SKM-1 treated with dmso at 0.1 percent for 144 hours (cell line): Measurements from ENCODE around the gene MYCBPAP.
A peak's percentile ranks its signal among the peaks of the same experiment; 100 is the strongest.

Experiments used
- DNase-seq: peaks from one replicate; lab custom pipeline; 2025; ENCODE audit not compliant: unreplicated experiment; lab: John Stamatoyannopoulos, UW

The MYCBPAP gene

GRCh38 chr17:50517011-50517410 lies 8.8 kb downstream of the MYCBPAP start:
- DNase-seq: no peak

- DNase-seq: no peak
Measured at GRCh38 chr17:50517504-50518383, 9.5 kb downstream of the MYCBPAP start.

GRCh38 chr17:50518384-50519023 lies 10.3 kb downstream of the MYCBPAP start:
- no peak for DNase-seq

- no peak for DNase-seq
Measured at GRCh38 chr17:50519141-50519834, 11.0 kb downstream of the MYCBPAP start.

- no peak for DNase-seq
Measured at GRCh38 chr17:50520483-50520882, 12.2 kb downstream of the MYCBPAP start.

- no peak for DNase-seq
Measured at GRCh38 chr17:50521514-50521913, 13.3 kb downstream of the MYCBPAP start.

- DNase-seq: no peak
Measured at GRCh38 chr17:50522766-50523165, 14.5 kb downstream of the MYCBPAP start.

- DNase-seq: no peak
Measured at GRCh38 chr17:50523208-50523607, 15.0 kb downstream of the MYCBPAP start.

GRCh38 chr17:50524838-50525237 lies 16.6 kb downstream of the MYCBPAP start:
- no peak for DNase-seq

- peak; percentile 61 for DNase-seq
Measured at GRCh38 chr17:50527155-50527762, 19.0 kb downstream of the MYCBPAP start.

GRCh38 chr17:50527949-50528474 lies 19.8 kb downstream of the MYCBPAP start:
- no peak for DNase-seq

- no peak for DNase-seq
Measured at GRCh38 chr17:50529849-50530248, 21.6 kb downstream of the MYCBPAP start.

GRCh38 chr17:50531428-50532025 lies 23.3 kb downstream of the MYCBPAP start:
- DNase-seq: no peak

GRCh38 chr17:50532452-50533024 lies 24.3 kb downstream of the MYCBPAP start, which contains the start of gene EPN3:
Gene EPN3, plus strand, starts transcription at chr17:50532735. Its CDS starts 3,822 bp downstream, at chr17:50536557.
- DNase-seq: no peak

GRCh38 chr17:50533185-50533584 lies 24.9 kb downstream of the MYCBPAP start:
- no peak for DNase-seq

GRCh38 chr17:50533720-50534148 lies 25.5 kb downstream of the MYCBPAP start:
- DNase-seq: no peak

GRCh38 chr17:50534222-50534978 lies 26.2 kb downstream of the MYCBPAP start:
- no peak for DNase-seq

GRCh38 chr17:50534979-50535326 lies 26.7 kb downstream of the MYCBPAP start:
- DNase-seq: no peak

GRCh38 chr17:50535407-50535806 lies 27.2 kb downstream of the MYCBPAP start:
- no peak for DNase-seq
